ENCODE data around the gene BCAS3.

Gene BCAS3

DNA sequence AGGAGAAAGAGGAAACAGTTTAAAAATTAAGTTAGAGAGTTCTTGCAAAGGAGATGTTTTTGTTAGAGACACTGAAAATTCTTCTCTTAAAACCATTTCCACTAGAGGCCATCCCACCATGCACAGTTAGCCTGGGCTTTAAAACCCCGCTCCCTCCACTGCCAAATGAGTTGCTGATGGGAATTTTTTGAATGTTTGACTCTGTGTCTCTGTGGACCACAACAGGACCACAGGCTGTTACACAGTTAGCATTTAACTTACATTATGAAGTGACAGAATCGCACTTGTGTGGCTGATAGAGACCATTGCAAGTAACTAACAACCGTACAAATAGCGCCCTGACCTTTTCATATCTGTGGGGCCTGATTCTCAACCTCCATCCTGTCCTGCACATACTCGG is 647.3 kb downstream of the BCAS3 start:
- Histone ChIP-seq H3K4me3 (ENCODE audit: low read length) (no peak overlapping the region), H3K9me3 (ENCODE audit: control insufficient read depth, insufficient read depth, low read length) (no peaks in the 10 kb centered on the region), H3K9me2 (replicated peaks; ENCODE audit: control insufficient read depth, low read length) (no peaks in the 10 kb centered on the region), H3K36me3 (ENCODE audit: control insufficient read depth, low read length) (no peaks in the 10 kb centered on the region), H4K20me1 (ENCODE audit: control insufficient read depth, insufficient read depth, low read depth, low read length) (no peaks in the 10 kb centered on the region), H3K4me2 (ENCODE audit: low read length) (no peak overlapping the region), H3K27me3 (ENCODE audit: control insufficient read depth, low read length) (no peaks in the 10 kb centered on the region), H3K79me2 (ENCODE audit: control insufficient read depth, low read length) (no peaks in the 10 kb centered on the region), H3K27ac (ENCODE audit: low read depth, low read length) (no peak overlapping the region), H3F3A (ENCODE audit: control insufficient read depth, insufficient read depth) (no peaks in the 10 kb centered on the region), H3K4me1 (ENCODE audit: control insufficient read depth, low read length) (no peaks in the 10 kb centered on the region)
- TF ChIP-seq, protein P1, sequence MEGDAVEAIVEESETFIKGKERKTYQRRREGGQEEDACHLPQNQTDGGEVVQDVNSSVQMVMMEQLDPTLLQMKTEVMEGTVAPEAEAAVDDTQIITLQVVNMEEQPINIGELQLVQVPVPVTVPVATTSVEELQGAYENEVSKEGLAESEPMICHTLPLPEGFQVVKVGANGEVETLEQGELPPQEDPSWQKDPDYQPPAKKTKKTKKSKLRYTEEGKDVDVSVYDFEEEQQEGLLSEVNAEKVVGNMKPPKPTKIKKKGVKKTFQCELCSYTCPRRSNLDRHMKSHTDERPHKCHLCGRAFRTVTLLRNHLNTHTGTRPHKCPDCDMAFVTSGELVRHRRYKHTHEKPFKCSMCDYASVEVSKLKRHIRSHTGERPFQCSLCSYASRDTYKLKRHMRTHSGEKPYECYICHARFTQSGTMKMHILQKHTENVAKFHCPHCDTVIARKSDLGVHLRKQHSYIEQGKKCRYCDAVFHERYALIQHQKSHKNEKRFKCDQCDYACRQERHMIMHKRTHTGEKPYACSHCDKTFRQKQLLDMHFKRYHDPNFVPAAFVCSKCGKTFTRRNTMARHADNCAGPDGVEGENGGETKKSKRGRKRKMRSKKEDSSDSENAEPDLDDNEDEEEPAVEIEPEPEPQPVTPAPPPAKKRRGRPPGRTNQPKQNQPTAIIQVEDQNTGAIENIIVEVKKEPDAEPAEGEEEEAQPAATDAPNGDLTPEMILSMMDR (IDR thresholded peaks at IDR 0.05; ENCODE audit: low read depth, low read length, poor library complexity, severe bottlenecking): no peak
- TF ChIP-seq EZH2phosphoT487 (IDR thresholded peaks at IDR 0.05; ENCODE audit: borderline replicate concordance, low read length): no peak

DNA sequence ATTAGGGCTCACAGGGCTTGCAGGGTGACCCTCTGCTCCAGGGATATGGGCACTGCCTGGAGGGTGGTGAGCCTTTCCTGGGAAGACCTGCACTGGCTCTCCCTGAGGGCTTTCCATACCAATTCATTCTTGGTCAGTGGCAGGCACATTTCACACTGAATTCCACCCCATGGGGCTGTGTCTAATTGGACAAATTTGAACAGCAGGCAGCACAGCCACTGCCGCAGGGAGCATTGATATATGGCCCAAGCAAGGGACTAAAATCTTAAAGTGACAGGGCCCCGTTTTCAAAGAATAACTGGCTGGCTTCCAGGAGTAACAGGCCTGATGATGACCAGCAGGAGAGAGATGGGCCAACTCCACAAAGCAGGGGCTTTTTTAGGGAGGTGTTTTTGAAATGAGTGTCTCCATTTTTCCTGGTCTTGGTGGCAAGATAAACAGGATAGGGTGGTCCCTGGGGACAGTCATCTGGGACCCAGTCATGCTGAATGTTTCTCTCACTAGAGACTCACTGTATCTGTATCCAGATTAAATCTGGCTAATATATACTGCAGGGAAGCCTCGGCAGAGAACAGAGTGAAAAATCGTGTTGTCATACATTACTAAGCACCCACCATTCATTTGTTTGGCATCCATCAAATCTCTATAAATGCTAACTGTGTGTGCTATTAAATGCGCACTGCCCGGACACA is 647.9 kb downstream of the BCAS3 start:
- Histone ChIP-seq H3F3A (ENCODE audit: control insufficient read depth, insufficient read depth) (no peaks in the 10 kb centered on the region), H3K4me3 (ENCODE audit: low read length) (no peak overlapping the region), H4K20me1 (ENCODE audit: control insufficient read depth, insufficient read depth, low read depth, low read length) (no peaks in the 10 kb centered on the region), H3K27me3 (ENCODE audit: control insufficient read depth, low read length) (no peaks in the 10 kb centered on the region), H3K36me3 (ENCODE audit: control insufficient read depth, low read length) (no peaks in the 10 kb centered on the region), H3K4me2 (ENCODE audit: low read length) (no peak overlapping the region), H3K79me2 (ENCODE audit: control insufficient read depth, low read length) (no peaks in the 10 kb centered on the region), H3K9me3 (ENCODE audit: control insufficient read depth, insufficient read depth, low read length) (no peaks in the 10 kb centered on the region), H3K4me1 (ENCODE audit: control insufficient read depth, low read length) (no peaks in the 10 kb centered on the region), H3K27ac (ENCODE audit: low read depth, low read length) (no peak overlapping the region), H3K9me2 (replicated peaks; ENCODE audit: control insufficient read depth, low read length) (no peaks in the 10 kb centered on the region)
- TF ChIP-seq, protein P1 (IDR thresholded peaks at IDR 0.05; ENCODE audit: low read depth, low read length, poor library complexity, severe bottlenecking): no peak
- TF ChIP-seq EZH2phosphoT487 (IDR thresholded peaks at IDR 0.05; ENCODE audit: borderline replicate concordance, low read length): no peak

DNA sequence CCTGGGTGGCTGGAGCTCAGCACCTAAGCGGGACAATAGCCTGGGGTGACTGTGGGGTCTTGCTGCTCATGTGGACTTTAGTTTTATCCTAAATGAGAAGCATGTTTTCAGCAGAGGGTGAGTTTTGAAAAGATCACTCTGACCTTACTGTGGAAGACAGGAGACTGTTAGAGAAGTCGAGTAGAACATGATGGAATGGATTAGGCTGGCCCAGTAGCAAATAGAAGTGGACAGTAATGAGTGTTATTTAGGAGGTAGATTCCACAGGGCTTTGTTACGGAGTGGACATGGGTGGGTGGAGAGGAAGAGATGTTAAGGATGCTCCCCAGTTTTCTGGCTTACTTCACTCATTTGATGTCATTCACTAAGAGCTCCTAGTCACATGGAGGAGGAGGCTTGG is 648.7 kb downstream of the BCAS3 start:
- Histone ChIP-seq H3K4me1 (ENCODE audit: control insufficient read depth, low read length) (no peaks in the 10 kb centered on the region), H3K36me3 (ENCODE audit: control insufficient read depth, low read length) (no peaks in the 10 kb centered on the region), H3K79me2 (ENCODE audit: control insufficient read depth, low read length) (no peaks in the 10 kb centered on the region), H4K20me1 (ENCODE audit: control insufficient read depth, insufficient read depth, low read depth, low read length) (no peaks in the 10 kb centered on the region), H3K27ac (ENCODE audit: low read depth, low read length) (no peak overlapping the region), H3K4me2 (ENCODE audit: low read length) (no peak overlapping the region), H3K9me3 (ENCODE audit: control insufficient read depth, insufficient read depth, low read length) (no peaks in the 10 kb centered on the region), H3K4me3 (ENCODE audit: low read length) (no peak overlapping the region), H3K9me2 (replicated peaks; ENCODE audit: control insufficient read depth, low read length) (no peaks in the 10 kb centered on the region), H3K27me3 (ENCODE audit: control insufficient read depth, low read length) (no peaks in the 10 kb centered on the region), H3F3A (ENCODE audit: control insufficient read depth, insufficient read depth) (no peaks in the 10 kb centered on the region)
- TF ChIP-seq, protein P1 (IDR thresholded peaks at IDR 0.05; ENCODE audit: low read depth, low read length, poor library complexity, severe bottlenecking): no peak
- no peak for TF ChIP-seq EZH2phosphoT487 (IDR thresholded peaks at IDR 0.05; ENCODE audit: borderline replicate concordance, low read length)

Data from DOHH2 (cell line).